CD4-positive, CD25-positive, alpha-beta regulatory T cell (primary cell): Measurements from ENCODE around the gene HOXB9. TPM values are rescaled to one million over a fixed set of nuclear protein-coding genes. Genes with fewer than 3 reads are reported as not detected.

Experiments
- ATAC-seq, 2 donors: fragments of 150-1000 bp; cut with Tn5 transposase; one replicate each; pipeline ENCODE4 v1.10.0; 2021; ENCODE audit warnings: low read depth in 2 of 2, moderate number of reproducible peaks in 2 of 2, moderate library complexity in 1 of 2
- DNase-seq, 3 donors: peaks; one replicate each; pipeline versions ENCODE4 v3.0.0 to v3.0.0-alpha.2; 2012 to 2022; ENCODE audit warnings: mixed read lengths in 1 of 3
- H3K27ac ChIP-seq: one replicate; pipeline ENCODE4 v1.7.0; 2013; ENCODE audit warnings: mild to moderate bottlenecking, low read length; ENCODE audit not compliant: insufficient read depth, poor library complexity, severe bottlenecking
- H3K27me3 ChIP-seq: one replicate; pipeline ENCODE4 v1.7.0; 2013; ENCODE audit warnings: low read length; ENCODE audit not compliant: control insufficient read depth, insufficient read depth
- H3K36me3 ChIP-seq: one replicate; pipeline ENCODE4 v1.7.0; 2013; ENCODE audit warnings: mild to moderate bottlenecking, low read length, moderate library complexity; ENCODE audit not compliant: control insufficient read depth, insufficient read depth
- H3K4me1 ChIP-seq: 2 replicates; pipeline ENCODE4 v1.7.0; 2013; ENCODE audit warnings: mild to moderate bottlenecking, low read length; ENCODE audit not compliant: insufficient read depth, control insufficient read depth, poor library complexity, severe bottlenecking
- H3K4me3 ChIP-seq: one replicate; pipeline ENCODE4 v1.7.0; 2013; ENCODE audit warnings: low read depth, mild to moderate bottlenecking, low read length, moderate library complexity
- H3K9me3 ChIP-seq, 2 experiments: 1 replicate in 1 of 2; 2 replicates in 1 of 2; pipeline ENCODE4 v1.7.0; 2013; ENCODE audit warnings: low read length in 2 of 2, mild to moderate bottlenecking in 1 of 2, moderate library complexity in 1 of 2; ENCODE audit not compliant: control insufficient read depth in 2 of 2
- H3K27ac Mint-ChIP-seq, 3 donors: one replicate each; pipeline ENCODE4 v1.8.0; 2020 to 2022; ENCODE audit warnings: mild to moderate bottlenecking in 3 of 3, mixed read lengths in 3 of 3, moderate library complexity in 2 of 3
- H3K27me3 Mint-ChIP-seq: one replicate; pipeline ENCODE4 v1.8.0; 2022; ENCODE audit warnings: mild to moderate bottlenecking, mixed read lengths
- H3K36me3 Mint-ChIP-seq: one replicate; pipeline ENCODE4 v1.8.0; 2020; ENCODE audit warnings: mixed read lengths
- H3K4me1 Mint-ChIP-seq, 4 donors: one replicate each; pipeline ENCODE4 v1.8.0; 2020 to 2022; ENCODE audit warnings: mixed read lengths in 4 of 4, mild to moderate bottlenecking in 1 of 4
- H3K4me3 Mint-ChIP-seq, 4 donors: one replicate each; pipeline ENCODE4 v1.8.0; 2020 to 2022; ENCODE audit warnings: mild to moderate bottlenecking in 4 of 4, mixed read lengths in 4 of 4, moderate library complexity in 3 of 4
- H3K9me3 Mint-ChIP-seq, 7 donors: one replicate each; pipeline ENCODE4 v1.8.0; 2020 to 2022; ENCODE audit warnings: mixed read lengths in 7 of 7, mild to moderate bottlenecking in 3 of 7, moderate library complexity in 2 of 7
- polyA plus RNA-seq, 4 donors: library from polyadenylated mRNA; unstranded; fragments of 300-500 nt; fragmentation: Illumina TruSeq; gene quantifications; one replicate each; pipeline ENCODE4 v1.2.3, GENCODE V29; 2021
- total RNA-seq: library from RNA; stranded (reverse); gene quantifications from one replicate; pipeline ENCODE4 v1.2.3, GENCODE V29; 2022

Gene HOXB9
- total and polyA plus RNA-seq, 5 donors from 2014 or later: 0.25 TPM; not detected in 4

DNA sequence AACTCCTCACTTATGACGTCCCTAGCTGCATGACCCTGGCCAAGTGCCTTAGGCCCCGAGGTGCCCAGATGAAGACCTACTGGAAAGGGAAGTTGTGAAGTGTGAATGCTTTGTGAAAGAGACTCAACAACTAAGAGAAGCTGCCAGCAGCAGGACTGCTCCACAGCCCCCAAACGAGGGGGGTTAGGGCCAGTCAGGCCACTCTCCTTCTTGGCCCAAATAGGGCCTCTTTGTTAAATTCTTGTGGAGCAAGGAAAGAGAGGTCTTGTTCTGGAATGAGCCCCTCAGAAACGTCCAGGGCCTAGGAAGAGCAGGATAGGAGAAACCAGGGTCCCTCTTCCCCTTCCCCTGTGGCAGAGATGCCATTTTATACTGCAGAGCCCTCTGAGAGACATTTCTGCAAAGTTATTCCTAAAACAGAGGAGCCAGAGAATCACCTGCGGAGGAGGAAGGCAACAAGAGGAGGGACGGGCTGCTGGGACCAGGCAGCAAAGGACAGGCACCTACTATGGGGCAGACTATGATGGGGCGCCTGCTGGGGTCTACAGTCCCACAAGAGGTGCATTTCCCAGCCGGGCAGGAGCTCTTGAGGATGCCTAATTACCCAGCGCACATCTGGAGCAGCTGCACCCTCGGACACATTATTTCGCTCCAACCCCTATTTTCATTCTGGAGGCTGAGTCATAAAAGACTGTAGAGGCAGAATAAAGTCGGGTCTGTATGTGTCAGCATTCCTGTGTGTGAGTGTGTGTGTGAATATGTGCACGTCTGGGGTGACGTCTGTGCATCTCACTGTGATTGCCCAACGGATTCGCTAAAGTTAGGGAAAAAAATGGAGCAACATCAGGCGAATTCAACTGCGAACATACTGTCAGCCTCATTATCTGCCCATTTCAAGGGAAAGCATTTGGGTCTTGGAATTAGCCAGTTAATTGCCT lies 11.4 kb upstream of the HOXB9 start:
- no peaks in the 10 kb centered on the region for H3K36me3 ChIP-seq
- Mint-ChIP-seq H3K4me1 (peaks cover 4 to 31% (median 14%) of the 10 kb centered on the region in 4 donors), H3K9me3 (no peaks in the 10 kb centered on the region), H3K27ac (no peak overlapping the region), H3K36me3 (peaks cover 4% of the 10 kb centered on the region), H3K27me3 (peaks cover 97% of the 10 kb centered on the region), H3K4me3 (no peak overlapping the region)
- H3K4me3 ChIP-seq: no peak overlapping the region
- ATAC-seq (no peak), DNase-seq (no peak)
- peaks cover 54% of the 10 kb centered on the region for H3K27me3 ChIP-seq
- H3K9me3 ChIP-seq: no peaks in the 10 kb centered on the region
- H3K4me1 ChIP-seq: peaks cover 26% of the 10 kb centered on the region
- no peak overlapping the region for H3K27ac ChIP-seq

- Mint-ChIP-seq H3K4me1 (peaks cover 4 to 21% (median 12%) of the 10 kb centered on the region in 4 donors), H3K4me3 (no peak overlapping the region), H3K9me3 (no peaks in the 10 kb centered on the region), H3K27me3 (peaks cover 97% of the 10 kb centered on the region), H3K27ac (peak overlapping the region in 1 of 3 donors; percentile 71), H3K36me3 (peaks cover 5% of the 10 kb centered on the region)
- H3K4me1 ChIP-seq: peaks cover 14% of the 10 kb centered on the region
- H3K36me3 ChIP-seq: no peaks in the 10 kb centered on the region
- peak; percentile 50 to 52 for ATAC-seq
- H3K4me3 ChIP-seq: no peak overlapping the region
- peaks cover 60% of the 10 kb centered on the region for H3K27me3 ChIP-seq
- peak in 2 of 3 donors; percentile 34 to 70 for DNase-seq
- no peaks in the 10 kb centered on the region for H3K9me3 ChIP-seq
- H3K27ac ChIP-seq: no peak overlapping the region
These were observed 10.2 kb upstream of the HOXB9 start for GRCh38 chr17:48636177-48637018.

DNA sequence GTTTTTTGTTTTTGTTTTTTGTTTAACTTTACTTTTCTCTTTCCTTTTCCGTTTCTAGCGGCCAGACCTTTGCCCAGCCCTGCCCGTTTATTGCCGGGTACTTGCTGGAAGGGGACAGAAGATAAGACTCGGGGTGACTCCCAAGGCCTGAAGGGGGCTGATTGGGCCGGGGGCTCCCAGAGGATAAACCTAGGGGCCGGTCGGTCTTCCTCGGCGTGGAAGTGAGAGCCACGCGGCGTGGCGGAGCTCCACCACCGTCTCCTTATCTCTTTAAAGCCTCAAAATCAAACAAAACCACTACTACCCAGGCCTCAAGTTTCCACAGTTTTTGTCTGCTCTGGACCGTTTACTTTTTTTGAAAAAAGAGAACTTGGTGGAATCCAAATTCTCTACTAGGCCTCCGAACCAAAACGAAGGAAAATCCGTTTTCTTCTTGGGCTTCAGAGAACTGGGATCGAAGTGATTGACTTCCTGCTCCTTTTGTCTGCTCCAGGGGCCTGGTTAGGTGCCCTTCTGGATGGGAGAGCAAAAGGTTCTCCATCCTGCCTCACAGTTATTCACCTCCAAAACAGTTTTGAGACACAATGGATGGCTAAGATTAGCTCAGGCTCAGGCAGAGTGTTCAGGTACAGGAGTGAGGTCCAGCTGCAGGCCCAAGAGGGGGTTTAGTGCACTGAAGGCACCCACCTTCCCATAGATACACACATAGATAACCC lies 8.5 kb upstream of the HOXB9 start:
- H3K9me3 ChIP-seq: no peaks in the 10 kb centered on the region
- H3K36me3 ChIP-seq: no peaks in the 10 kb centered on the region
- Mint-ChIP-seq H3K27ac (no peak overlapping the region), H3K4me3 (peak overlapping the region in 2 of 4 donors; percentile 16 to 28), H3K9me3 (peaks cover 0 to 2% (median 0%) of the 10 kb centered on the region in 7 donors), H3K36me3 (peaks cover 5% of the 10 kb centered on the region), H3K27me3 (peaks cover 97% of the 10 kb centered on the region), H3K4me1 (peaks cover 4 to 20% (median 9%) of the 10 kb centered on the region in 4 donors)
- no peak overlapping the region for H3K4me3 ChIP-seq
- no peak overlapping the region for H3K27ac ChIP-seq
- peaks cover 61% of the 10 kb centered on the region for H3K27me3 ChIP-seq
- ATAC-seq (no peak), DNase-seq (no peak)
- H3K4me1 ChIP-seq: peaks cover 14% of the 10 kb centered on the region

GRCh38 chr17:48633266-48633677 lies 7.1 kb upstream of the HOXB9 start:
- Mint-ChIP-seq H3K36me3 (peaks cover 5% of the 10 kb centered on the region), H3K4me3 (peak overlapping the region in 1 of 4 donors; percentile 67), H3K4me1 (peaks cover 4 to 20% (median 9%) of the 10 kb centered on the region in 4 donors), H3K9me3 (peaks cover 0 to 2% (median 0%) of the 10 kb centered on the region in 7 donors), H3K27ac (no peak overlapping the region), H3K27me3 (peaks cover 97% of the 10 kb centered on the region)
- no peaks in the 10 kb centered on the region for H3K9me3 ChIP-seq
- no peak overlapping the region for H3K4me3 ChIP-seq
- peaks cover 14% of the 10 kb centered on the region for H3K4me1 ChIP-seq
- ATAC-seq (no peak), DNase-seq (no peak)
- H3K27me3 ChIP-seq: peaks cover 66% of the 10 kb centered on the region
- no peak overlapping the region for H3K27ac ChIP-seq
- no peaks in the 10 kb centered on the region for H3K36me3 ChIP-seq

GRCh38 chr17:48632579-48633265 lies 6.6 kb upstream of the HOXB9 start:
- Mint-ChIP-seq H3K4me3 (peak overlapping the region in 3 of 4 donors; percentile 8 to 75 (median 67)), H3K36me3 (peaks cover 5% of the 10 kb centered on the region), H3K9me3 (peaks cover 0 to 2% (median 0%) of the 10 kb centered on the region in 7 donors), H3K27me3 (peaks cover 97% of the 10 kb centered on the region), H3K4me1 (peaks cover 4 to 20% (median 9%) of the 10 kb centered on the region in 4 donors), H3K27ac (no peak overlapping the region)
- Histone ChIP-seq H3K9me3 (no peaks in the 10 kb centered on the region), H3K27ac (no peak overlapping the region), H3K4me3 (no peak overlapping the region), H3K36me3 (no peaks in the 10 kb centered on the region), H3K4me1 (peaks cover 14% of the 10 kb centered on the region), H3K27me3 (peaks cover 65% of the 10 kb centered on the region)
- no peak for DNase-seq
- no peak for ATAC-seq

DNA sequence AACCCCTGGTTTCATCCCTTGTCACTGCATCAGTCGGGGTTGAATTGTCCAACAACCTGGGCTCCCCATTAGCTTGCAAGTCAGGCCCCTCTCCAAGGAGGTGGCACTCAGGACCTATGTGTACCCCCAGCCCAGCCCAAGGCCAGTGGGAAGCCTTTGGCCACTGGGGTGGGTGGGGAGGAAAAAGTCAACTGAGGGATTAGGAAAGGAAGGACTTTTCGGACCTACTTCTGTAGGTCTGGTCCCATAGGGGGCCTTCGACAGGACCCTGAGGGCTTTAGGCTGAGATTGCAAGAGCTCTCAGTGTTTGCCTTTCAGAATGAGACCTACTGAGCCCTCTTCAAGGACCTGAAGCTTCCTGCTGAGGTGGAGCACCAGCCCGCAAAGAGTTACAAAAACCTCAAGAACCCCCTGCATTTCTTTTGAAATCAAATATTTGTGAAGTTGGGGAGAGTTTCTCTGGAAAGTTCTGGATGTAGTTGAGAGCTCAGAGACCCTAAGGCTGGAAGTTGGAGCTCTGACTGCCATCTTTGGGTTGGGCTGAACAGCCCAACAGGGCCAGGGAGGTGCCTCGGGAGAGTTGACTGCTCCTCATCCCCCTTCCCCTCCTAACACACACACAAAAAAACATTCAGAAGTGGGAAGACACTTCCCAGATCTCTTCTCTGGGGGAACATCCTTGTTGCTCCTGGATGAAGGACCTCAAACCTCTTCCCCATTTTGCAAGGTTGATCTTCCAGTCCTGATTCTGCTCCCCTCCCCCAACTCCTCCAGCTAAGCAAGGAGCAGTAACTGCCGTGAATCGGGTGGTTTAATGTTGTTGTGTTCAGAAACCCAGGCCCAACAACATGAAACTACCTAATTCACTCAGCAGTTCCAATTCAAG lies 5.8 kb upstream of the HOXB9 start:
- Mint-ChIP-seq H3K4me3 (peak overlapping the region in 1 of 4 donors; percentile 67), H3K27ac (no peak overlapping the region), H3K9me3 (peaks cover 0 to 2% (median 0%) of the 10 kb centered on the region in 7 donors), H3K27me3 (peaks cover 97% of the 10 kb centered on the region), H3K36me3 (peaks cover 5% of the 10 kb centered on the region), H3K4me1 (peaks cover 4 to 21% (median 11%) of the 10 kb centered on the region in 4 donors)
- DNase-seq (no peak), ATAC-seq (no peak)
- Histone ChIP-seq H3K27ac (no peak overlapping the region), H3K36me3 (no peaks in the 10 kb centered on the region), H3K27me3 (peaks cover 65% of the 10 kb centered on the region), H3K4me3 (no peak overlapping the region), H3K9me3 (no peaks in the 10 kb centered on the region), H3K4me1 (peaks cover 17% of the 10 kb centered on the region)
